Measurements from ENCODE around the gene CFAP299.

CFAP299 gene

DNA sequence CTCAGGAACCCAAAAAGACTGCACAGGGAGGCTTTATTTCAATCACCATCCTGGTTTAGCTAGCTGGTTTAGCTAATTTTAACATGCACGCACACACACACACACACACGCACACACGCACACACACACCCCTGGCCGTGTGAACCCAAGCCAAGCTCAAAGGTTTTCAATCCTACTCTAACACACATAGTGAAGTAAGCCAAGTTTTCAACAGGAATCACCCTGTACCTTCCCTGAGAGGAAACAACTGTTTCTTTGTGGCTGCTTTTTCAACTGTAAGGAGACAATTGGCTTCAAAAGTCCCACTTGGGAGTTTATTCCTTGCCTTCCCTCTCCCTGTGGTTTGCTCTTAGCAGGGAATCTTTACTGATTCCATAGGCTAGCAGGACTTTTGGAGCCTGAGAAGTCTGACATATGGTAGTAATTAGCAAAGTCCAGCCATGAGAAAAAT lies 596.1 kb downstream of the CFAP299 start:
- no peaks in the 10 kb centered on the region for H3K36me3 Mint-ChIP-seq (ENCODE audit: low read depth)
- H3K27ac Mint-ChIP-seq, result no peak overlapping the region
- no peaks in the 10 kb centered on the region for H3K9me3 Mint-ChIP-seq
- no peaks in the 10 kb centered on the region for H3K4me1 Mint-ChIP-seq (ENCODE audit: low read depth)
- no peak overlapping the region for H3K4me3 Mint-ChIP-seq
- no peaks in the 10 kb centered on the region for H3K27me3 Mint-ChIP-seq

GRCh38 chr4:80948141-80948540 lies 612.6 kb downstream of the CFAP299 start:
- Mint-ChIP-seq H3K4me3 (no peak overlapping the region), H3K27me3 (peaks cover 12% of the 10 kb centered on the region), H3K36me3 (ENCODE audit: low read depth) (no peaks in the 10 kb centered on the region), H3K4me1 (ENCODE audit: low read depth) (no peaks in the 10 kb centered on the region), H3K9me3 (no peaks in the 10 kb centered on the region), H3K27ac (no peak overlapping the region)

DNA sequence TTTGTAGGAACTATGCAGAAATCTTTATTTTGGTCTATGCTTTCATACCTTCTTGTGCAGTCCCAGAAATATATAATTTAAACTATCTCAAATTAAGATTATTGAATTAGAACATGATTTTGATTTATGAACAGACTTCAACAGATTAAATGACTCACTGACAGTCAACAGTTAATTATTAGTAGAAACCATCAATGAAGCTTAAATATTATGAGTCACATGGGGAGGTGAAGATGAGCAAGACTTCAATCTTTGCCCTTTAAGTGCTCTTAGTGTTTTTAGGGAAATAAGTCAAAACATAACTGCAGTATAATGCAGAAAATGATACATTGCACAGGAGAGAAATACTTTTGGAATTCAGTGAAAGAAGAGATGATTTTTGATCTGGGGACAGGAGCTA lies 613.5 kb downstream of the CFAP299 start:
- peaks cover 12% of the 10 kb centered on the region for H3K27me3 Mint-ChIP-seq
- no peak overlapping the region for H3K4me3 Mint-ChIP-seq
- no peaks in the 10 kb centered on the region for H3K9me3 Mint-ChIP-seq
- H3K36me3 Mint-ChIP-seq (ENCODE audit: low read depth), result no peaks in the 10 kb centered on the region
- H3K4me1 Mint-ChIP-seq (ENCODE audit: low read depth), result no peaks in the 10 kb centered on the region
- no peak overlapping the region for H3K27ac Mint-ChIP-seq

DNA sequence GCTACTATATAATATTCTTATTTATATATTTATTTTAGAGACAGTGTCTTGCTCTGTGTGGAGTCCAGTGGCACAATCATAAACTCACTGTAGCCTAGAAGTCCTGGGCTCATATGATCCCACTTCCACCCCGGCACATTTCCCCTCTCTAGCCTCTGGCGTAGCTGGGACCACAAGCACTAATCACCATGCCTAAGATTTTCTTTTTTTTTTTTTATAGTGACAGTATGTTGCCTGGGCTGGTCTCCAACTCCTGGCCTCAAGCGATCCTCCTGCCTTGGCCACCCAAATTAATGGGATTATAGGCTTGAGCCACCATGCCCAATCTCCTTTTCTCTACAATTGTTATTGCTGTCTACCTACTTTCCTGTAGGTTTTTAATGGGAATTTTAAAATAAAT lies 620.9 kb downstream of the CFAP299 start:
- Mint-ChIP-seq H3K9me3 (no peaks in the 10 kb centered on the region), H3K27me3 (peaks cover 2% of the 10 kb centered on the region)

GRCh38 chr4:80963051-80963450 lies 627.5 kb downstream of the CFAP299 start:
- Mint-ChIP-seq H3K27ac (no peak overlapping the region), H3K27me3 (no peaks in the 10 kb centered on the region), H3K36me3 (ENCODE audit: low read depth) (no peaks in the 10 kb centered on the region), H3K9me3 (no peaks in the 10 kb centered on the region), H3K4me1 (ENCODE audit: low read depth) (no peaks in the 10 kb centered on the region), H3K4me3 (no peak overlapping the region)

More for the DNA sequence above, 620.9 kb downstream of the CFAP299 start:
- no peaks in the 10 kb centered on the region for H3K36me3 Mint-ChIP-seq (ENCODE audit: low read depth)
- no peak overlapping the region for H3K27ac Mint-ChIP-seq
- H3K4me3 Mint-ChIP-seq, result no peak overlapping the region
- no peaks in the 10 kb centered on the region for H3K4me1 Mint-ChIP-seq (ENCODE audit: low read depth)

- no peak overlapping the region for H3K27ac Mint-ChIP-seq
- H3K27me3 Mint-ChIP-seq, result peaks cover 10% of the 10 kb centered on the region
- H3K4me3 Mint-ChIP-seq, result no peak overlapping the region
These were observed 631.8 kb downstream of the CFAP299 start for GRCh38 chr4:80967346-80967745.

GRCh38 chr4:80980239-80980638 lies 644.7 kb downstream of the CFAP299 start:
- Mint-ChIP-seq H3K4me1 (ENCODE audit: low read depth) (no peaks in the 10 kb centered on the region), H3K27me3 (peaks cover 24% of the 10 kb centered on the region), H3K27ac (no peak overlapping the region), H3K36me3 (ENCODE audit: low read depth) (no peaks in the 10 kb centered on the region), H3K4me3 (no peak overlapping the region), H3K9me3 (no peaks in the 10 kb centered on the region)

More at GRCh38 chr4:80967346-80967745, 631.8 kb downstream of the CFAP299 start:
- H3K36me3 Mint-ChIP-seq (ENCODE audit: low read depth), result no peaks in the 10 kb centered on the region
- no peaks in the 10 kb centered on the region for H3K9me3 Mint-ChIP-seq
- H3K4me1 Mint-ChIP-seq (ENCODE audit: low read depth), result no peaks in the 10 kb centered on the region

GRCh38 chr4:80986011-80986410 lies 650.5 kb downstream of the CFAP299 start:
- Mint-ChIP-seq H3K27ac (no peak overlapping the region), H3K9me3 (no peaks in the 10 kb centered on the region), H3K4me1 (ENCODE audit: low read depth) (peaks cover 6% of the 10 kb centered on the region), H3K4me3 (no peak overlapping the region), H3K36me3 (ENCODE audit: low read depth) (no peaks in the 10 kb centered on the region), H3K27me3 (peaks cover 7% of the 10 kb centered on the region)

GRCh38 chr4:80989921-80990544 lies 654.5 kb downstream of the CFAP299 start:
- H3K36me3 Mint-ChIP-seq (ENCODE audit: low read depth), result no peaks in the 10 kb centered on the region
- H3K9me3 Mint-ChIP-seq, result no peaks in the 10 kb centered on the region
- no peaks in the 10 kb centered on the region for H3K27me3 Mint-ChIP-seq
- peaks cover 6% of the 10 kb centered on the region for H3K4me1 Mint-ChIP-seq (ENCODE audit: low read depth)
- H3K4me3 Mint-ChIP-seq, result no peak overlapping the region
- no peak overlapping the region for H3K27ac Mint-ChIP-seq

DNA sequence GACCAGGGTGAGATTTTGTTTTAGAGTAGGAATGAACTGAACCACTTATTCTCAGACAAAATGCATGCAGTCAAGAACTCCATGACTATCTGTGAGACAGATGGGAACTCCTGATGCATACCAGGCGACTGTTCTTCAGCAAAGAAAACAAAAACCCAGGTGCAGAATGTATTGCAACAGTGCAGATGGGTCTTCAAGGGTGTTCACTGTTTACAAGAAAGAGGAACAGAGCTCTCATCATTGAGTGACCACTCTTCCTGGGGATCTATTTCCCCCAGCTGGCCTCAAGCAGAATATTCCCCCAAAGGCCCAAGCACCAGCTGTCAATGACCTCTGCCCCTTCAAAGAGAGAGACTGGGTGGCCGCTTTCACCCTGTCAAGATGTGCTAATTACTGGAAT lies 655.3 kb downstream of the CFAP299 start:
- H3K27me3 Mint-ChIP-seq, result no peaks in the 10 kb centered on the region
- no peak overlapping the region for H3K4me3 Mint-ChIP-seq
- H3K9me3 Mint-ChIP-seq, result no peaks in the 10 kb centered on the region
- no peaks in the 10 kb centered on the region for H3K36me3 Mint-ChIP-seq (ENCODE audit: low read depth)
- H3K27ac Mint-ChIP-seq, result no peak overlapping the region
- peaks cover 6% of the 10 kb centered on the region for H3K4me1 Mint-ChIP-seq (ENCODE audit: low read depth)

DNA sequence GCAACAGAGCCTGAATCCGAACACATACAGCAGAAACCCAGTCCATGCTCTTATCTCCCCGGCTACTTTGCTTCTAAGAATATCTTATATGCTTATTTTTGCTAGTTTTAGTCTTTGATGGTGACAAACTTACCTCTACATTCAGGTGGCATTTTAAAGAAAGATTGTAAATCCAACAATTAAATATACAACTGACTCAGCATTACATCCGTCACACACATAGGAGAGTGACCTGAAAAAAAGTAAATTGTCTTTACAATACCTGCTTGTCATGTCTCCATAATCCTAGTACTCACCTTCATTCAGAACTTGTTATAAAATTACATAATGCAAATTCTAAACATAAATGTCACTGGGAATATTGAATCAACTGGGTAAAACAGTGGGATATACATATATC lies 664.4 kb downstream of the CFAP299 start:
- Mint-ChIP-seq H3K4me3 (no peak overlapping the region), H3K27ac (no peak overlapping the region), H3K27me3 (peaks cover 8% of the 10 kb centered on the region), H3K9me3 (peaks cover 4% of the 10 kb centered on the region), H3K4me1 (ENCODE audit: low read depth) (peaks cover 11% of the 10 kb centered on the region), H3K36me3 (ENCODE audit: low read depth) (no peaks in the 10 kb centered on the region)

- no peak overlapping the region for H3K4me3 Mint-ChIP-seq
- peaks cover 12% of the 10 kb centered on the region for H3K27me3 Mint-ChIP-seq
- no peaks in the 10 kb centered on the region for H3K36me3 Mint-ChIP-seq (ENCODE audit: low read depth)
- peaks cover 11% of the 10 kb centered on the region for H3K4me1 Mint-ChIP-seq (ENCODE audit: low read depth)
- peaks cover 10% of the 10 kb centered on the region for H3K9me3 Mint-ChIP-seq
- H3K27ac Mint-ChIP-seq, result no peak overlapping the region
These were observed 668.1 kb downstream of the CFAP299 start for GRCh38 chr4:81003597-81004111.

DNA sequence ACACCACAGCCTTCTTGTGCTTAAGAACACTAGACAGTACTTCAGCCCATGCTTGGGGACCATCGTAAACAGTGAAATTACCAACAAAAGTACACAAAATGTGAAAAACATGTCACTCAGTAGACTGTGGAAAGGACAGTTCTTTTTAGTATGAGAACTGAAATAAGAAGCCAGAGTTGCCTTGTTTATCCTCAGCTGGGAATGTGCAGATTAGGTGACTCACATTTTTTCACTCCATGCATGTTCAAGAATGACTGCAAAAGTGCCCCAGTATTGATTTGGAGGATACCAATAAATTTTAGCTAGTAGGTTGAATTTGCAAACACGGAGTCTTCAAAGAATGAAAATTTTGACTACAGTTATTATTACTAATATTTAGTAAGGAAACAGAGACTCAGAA lies 671.9 kb downstream of the CFAP299 start:
- H3K4me1 Mint-ChIP-seq (ENCODE audit: low read depth), result peaks cover 11% of the 10 kb centered on the region
- H3K9me3 Mint-ChIP-seq, result peaks cover 6% of the 10 kb centered on the region
- H3K4me3 Mint-ChIP-seq, result no peak overlapping the region
- H3K27ac Mint-ChIP-seq, result no peak overlapping the region
- H3K27me3 Mint-ChIP-seq, result peaks cover 12% of the 10 kb centered on the region
- no peaks in the 10 kb centered on the region for H3K36me3 Mint-ChIP-seq (ENCODE audit: low read depth)

Data from stimulated activated naive CD8-positive, alpha-beta T cell treated with anti-CD3 and anti-CD28 coated beads, Interleukin-15, Interleukin-2, amounts not matched to agents 100 ng/mL and 50 ng/mL, for 24 hours (primary cell).